Gastrocnemius medialis (tissue), 4 donors: ENCODE measurements around the gene ASTN1.

Source experiments
- CTCF ChIP-seq, 5 experiments: fragments of 450-650 bp in 3 of 5; fragments of 200-600 bp in 2 of 5; sonication (generic) in 2 of 5; IDR thresholded peaks in 4 of 5; conservative IDR thresholded peaks in 1 of 5; 1 replicate in 4 of 5; 2 replicates in 1 of 5; pipeline ENCODE4 v1.5.1; 2016 to 2019; ENCODE audit warnings: antibody characterized with exemption in 5 of 5, mild to moderate bottlenecking in 3 of 5, moderate library complexity in 3 of 5
- POLR2A ChIP-seq, 2 donors: fragments of 450-650 bp; IDR thresholded peaks; one replicate each; pipeline ENCODE4 v1.6.1; 2017; ENCODE audit warnings: antibody characterized with exemption in 2 of 2, mild to moderate bottlenecking in 2 of 2, moderate library complexity in 2 of 2

- no peak for TF ChIP-seq CTCF (IDR thresholded peaks at IDR 0.05 in 4 of 5, conservative IDR thresholded peaks at IDR 0.05 in 1 of 5)
- no peak for TF ChIP-seq POLR2A (IDR thresholded peaks at IDR 0.05)
These were observed 311.0 kb downstream of the ASTN1 start for GRCh38 chr1:176853503-176853902.
